HG02840 (cell line): ENCODE data around the gene OMP.

Experiments used
- ATAC-seq: cut with Tn5 transposase; IDR thresholded peaks from one replicate; pipeline ENCODE4 v1.9.1; 2021; ENCODE audit warnings: mild to moderate bottlenecking, moderate library complexity, moderate number of reproducible peaks; ENCODE audit not compliant: unreplicated experiment, low FRiP score

The OMP gene

GRCh38 chr11:77100166-77101042, 2.2 kb upstream of the OMP start:
- no peak for ATAC-seq

GRCh38 chr11:77101043-77101537, 1.6 kb upstream of the OMP start:
- no peak for ATAC-seq

- no peak for ATAC-seq
Observed at GRCh38 chr11:77103319-77103718, 679 bp downstream of the OMP start.

GRCh38 chr11:77104727-77105126, 2.1 kb downstream of the OMP start:
- ATAC-seq, result no peak

- no peak for ATAC-seq
Observed at GRCh38 chr11:77106321-77106720, 3.7 kb downstream of the OMP start.

GRCh38 chr11:77106759-77107158, 4.1 kb downstream of the OMP start:
- ATAC-seq, result no peak

- ATAC-seq, result no peak
Observed at GRCh38 chr11:77107950-77108349, 5.3 kb downstream of the OMP start.

GRCh38 chr11:77108436-77108835, 5.8 kb downstream of the OMP start:
- no peak for ATAC-seq

- no peak for ATAC-seq
Observed at GRCh38 chr11:77109236-77110019, 6.8 kb downstream of the OMP start.

GRCh38 chr11:77110836-77111235, 8.2 kb downstream of the OMP start:
- no peak for ATAC-seq

- no peak for ATAC-seq
Observed at GRCh38 chr11:77111277-77111676, 8.6 kb downstream of the OMP start.

GRCh38 chr11:77111946-77112345, 9.3 kb downstream of the OMP start:
- ATAC-seq, result no peak

GRCh38 chr11:77112641-77113381, 10.2 kb downstream of the OMP start:
- no peak for ATAC-seq

GRCh38 chr11:77113382-77114088, 10.9 kb downstream of the OMP start:
- no peak for ATAC-seq

GRCh38 chr11:77114089-77114463, 11.4 kb downstream of the OMP start:
- no peak for ATAC-seq

GRCh38 chr11:77115181-77115611, 12.6 kb downstream of the OMP start:
- ATAC-seq, result no peak

GRCh38 chr11:77115956-77116355, 13.3 kb downstream of the OMP start:
- no peak for ATAC-seq

GRCh38 chr11:77117492-77117891, 14.9 kb downstream of the OMP start:
- no peak for ATAC-seq

- no peak for ATAC-seq
Observed at GRCh38 chr11:77118086-77118485, 15.4 kb downstream of the OMP start.

GRCh38 chr11:77118971-77119370, 16.3 kb downstream of the OMP start:
- ATAC-seq, result no peak
